Mesendoderm (in vitro differentiated cells): ENCODE data around the gene INPPL1.

Experiments
- DNase-seq: peaks from one replicate; pipeline ENCODE4 v3.0.0; 2013
- H2AK5ac ChIP-seq: 2 replicates; pipeline ENCODE4 v1.6.1; 2013; ENCODE audit warnings: low read length, inconsistent platforms
- H2BK120ac ChIP-seq: 2 replicates; pipeline ENCODE4 v1.6.1; 2013; ENCODE audit warnings: low read depth, mild to moderate bottlenecking, low read length, moderate library complexity, mixed read lengths
- H2BK15ac ChIP-seq: replicated peaks from 2 replicates; pipeline ENCODE4 v1.6.1; 2013; ENCODE audit warnings: low read depth, mild to moderate bottlenecking, moderate library complexity
- H2BK5ac ChIP-seq: 2 replicates; pipeline ENCODE4 v1.6.1; 2013; ENCODE audit warnings: low read length, inconsistent platforms
- H3K18ac ChIP-seq: 2 replicates; pipeline ENCODE4 v1.6.1; 2013; ENCODE audit warnings: mild to moderate bottlenecking, low read length, mixed read lengths
- H3K23ac ChIP-seq: one replicate; pipeline ENCODE4 v1.6.1; 2013; ENCODE audit warnings: low read length
- H3K27ac ChIP-seq: 2 replicates; pipeline ENCODE4 v1.5.1; 2013; ENCODE audit warnings: low read depth, mild to moderate bottlenecking, inconsistent platforms, low read length, moderate library complexity
- H3K27me3 ChIP-seq: 2 replicates; pipeline ENCODE4 v1.6.1; 2013; ENCODE audit warnings: low read length, control low read depth, mild to moderate bottlenecking, inconsistent platforms; ENCODE audit not compliant: insufficient read depth, poor library complexity
- H3K36me3 ChIP-seq: 2 replicates; pipeline ENCODE4 v1.6.1; 2013; ENCODE audit warnings: low read length, inconsistent platforms; ENCODE audit not compliant: control insufficient read depth, insufficient read depth
- H3K4ac ChIP-seq: one replicate; pipeline ENCODE4 v1.6.1; 2013; ENCODE audit warnings: low read depth, mild to moderate bottlenecking, low read length, moderate library complexity
- H3K4me1 ChIP-seq: 2 replicates; pipeline ENCODE4 v1.6.1; 2013; ENCODE audit warnings: low read depth, low read length, inconsistent platforms; ENCODE audit not compliant: control insufficient read depth
- H3K4me2 ChIP-seq: 2 replicates; pipeline ENCODE4 v1.6.1; 2013; ENCODE audit warnings: low read length
- H3K4me3 ChIP-seq: 2 replicates; pipeline ENCODE4 v1.5.1; 2013; ENCODE audit warnings: mild to moderate bottlenecking, low read length
- H3K56ac ChIP-seq: one replicate; pipeline ENCODE4 v1.6.1; 2013; ENCODE audit warnings: low read length
- H3K79me1 ChIP-seq: 2 replicates; pipeline ENCODE4 v1.6.1; 2013; ENCODE audit warnings: low read length, inconsistent platforms
- H3K79me2 ChIP-seq: 2 replicates; pipeline ENCODE4 v1.6.1; 2013; ENCODE audit warnings: mild to moderate bottlenecking, low read length; ENCODE audit not compliant: control insufficient read depth, insufficient read depth
- H3K9ac ChIP-seq: 2 replicates; pipeline ENCODE4 v1.6.1; 2013; ENCODE audit warnings: low read length, inconsistent platforms
- H4K5ac ChIP-seq: one replicate; pipeline ENCODE4 v1.6.1; 2013; ENCODE audit warnings: low read length
- H4K8ac ChIP-seq: one replicate; pipeline ENCODE4 v1.6.1; 2013; ENCODE audit warnings: low read depth, mild to moderate bottlenecking, control low read depth, low read length, moderate library complexity
- WGBS: extraction: QIAGEN DNeasy Blood & Tissue Kit; methylation state at CpG from one replicate; pipeline ENCODE4 v1.1.7; 2013; ENCODE audit warnings: low lambda C conversion rate, missing lambda C conversion rate; ENCODE audit not compliant: insufficient coverage; ENCODE audit errors: extremely low coverage; 5-methylcytosine and 5-hydroxymethylcytosine counted together

Gene INPPL1

GRCh38 chr11:72238492-72239312 lies 14.1 kb downstream of the INPPL1 start:
- no CpG with 5 or more reads among the region's 28 CpGs for WGBS
- no peak overlapping the region for H3K27ac ChIP-seq
- H4K8ac ChIP-seq = no peak overlapping the region
- H3K27me3 ChIP-seq = peaks cover 32% of the 10 kb centered on the region
- peak overlapping the region; percentile 74 for H3K56ac ChIP-seq
- H3K23ac ChIP-seq = no peak overlapping the region
- no peak overlapping the region for H3K4ac ChIP-seq
- peak overlapping the region; percentile 55 for H3K4me2 ChIP-seq
- no peak overlapping the region for H3K4me3 ChIP-seq
- no peak overlapping the region for H4K5ac ChIP-seq
- H3K79me2 ChIP-seq = no peaks in the 10 kb centered on the region
- H3K36me3 ChIP-seq = peaks cover 3% of the 10 kb centered on the region
- no peak overlapping the region for H2BK120ac ChIP-seq
- peaks cover 12% of the 10 kb centered on the region for H3K4me1 ChIP-seq
- H2BK15ac ChIP-seq = no peak overlapping the region
- H3K18ac ChIP-seq = no peak overlapping the region
- peak; percentile 56 for DNase-seq
- H3K79me1 ChIP-seq = no peaks in the 10 kb centered on the region
- H2AK5ac ChIP-seq = no peak overlapping the region
- H3K9ac ChIP-seq = peak overlapping the region; percentile 50
- H2BK5ac ChIP-seq = no peak overlapping the region

DNA sequence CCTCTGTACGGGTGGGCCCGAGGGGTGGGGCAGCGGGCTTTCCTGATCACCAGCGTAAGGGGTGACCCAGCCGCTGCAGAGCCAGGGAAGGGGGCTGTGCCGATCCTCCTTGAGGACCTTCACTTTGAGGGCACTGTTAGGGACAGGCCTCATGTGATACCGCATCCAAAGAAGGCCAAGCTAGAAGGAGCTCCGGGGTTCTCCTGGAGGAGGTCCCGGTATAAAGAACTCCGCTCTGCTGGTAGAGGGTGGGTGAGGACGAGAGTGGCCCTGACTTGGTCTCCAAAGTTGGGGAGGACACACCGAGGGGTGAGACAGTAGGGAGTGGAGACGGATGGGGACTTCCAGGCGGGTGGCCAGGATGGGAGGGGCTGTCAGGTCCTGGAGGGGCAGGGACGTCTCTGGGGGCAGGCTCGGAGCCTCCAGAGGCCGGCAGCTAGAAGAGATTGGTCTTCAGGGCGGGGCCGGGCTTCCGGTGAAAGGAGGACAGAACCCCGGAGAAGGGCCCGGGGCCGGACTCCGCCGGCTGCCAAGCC lies 14.8 kb downstream of the INPPL1 start:
- Histone ChIP-seq H4K5ac (no peak overlapping the region), H3K27me3 (peaks cover 32% of the 10 kb centered on the region), H3K23ac (no peak overlapping the region), H3K79me1 (no peaks in the 10 kb centered on the region), H3K79me2 (no peaks in the 10 kb centered on the region), H3K4me2 (peak overlapping the region; percentile 2), H3K56ac (peak overlapping the region; percentile 86), H3K27ac (no peak overlapping the region), H2BK5ac (no peak overlapping the region), H2BK120ac (no peak overlapping the region), H3K4me1 (peaks cover 12% of the 10 kb centered on the region), H4K8ac (no peak overlapping the region), H3K4ac (peak overlapping the region; percentile 64), H3K36me3 (peaks cover 2% of the 10 kb centered on the region), H3K18ac (peak overlapping the region; percentile 81), H2AK5ac (no peak overlapping the region), H3K9ac (peak overlapping the region; percentile 69), H3K4me3 (no peak overlapping the region), H2BK15ac (no peak overlapping the region)
- WGBS = no CpG with 5 or more reads among the region's 25 CpGs
- peak; percentile 78 for DNase-seq

DNA sequence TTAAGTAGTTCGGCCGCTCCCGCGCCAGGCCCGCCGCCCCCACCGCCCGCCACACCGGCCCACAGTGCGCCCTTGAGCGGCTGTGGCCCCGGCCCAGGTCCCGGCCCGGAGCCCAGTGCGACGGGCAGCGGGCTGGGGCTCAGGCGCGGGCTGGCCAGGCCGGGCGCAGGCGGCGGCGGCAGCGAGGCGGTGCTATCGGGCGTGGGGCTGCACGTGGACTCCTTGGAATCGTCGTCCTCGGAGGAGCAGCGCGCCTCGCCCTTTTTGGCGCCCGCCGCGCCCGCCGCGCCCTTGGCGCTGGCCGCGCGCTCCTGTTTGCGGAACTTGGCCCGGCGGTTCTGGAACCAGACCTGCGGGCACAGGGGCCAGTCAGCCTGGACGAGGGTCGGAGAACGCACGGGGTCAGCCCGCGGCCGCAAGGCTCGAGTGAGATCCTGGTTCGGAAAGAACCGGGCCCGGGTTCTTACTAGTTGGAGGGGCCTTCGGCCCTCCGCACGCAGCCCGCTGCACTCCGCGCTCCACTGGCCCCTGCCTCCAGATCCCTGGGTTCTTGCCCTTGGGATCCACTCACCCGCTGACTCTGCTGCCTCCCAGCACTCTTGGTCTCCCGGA lies 15.4 kb downstream of the INPPL1 start:
- no peak overlapping the region for H2BK120ac ChIP-seq
- H3K27ac ChIP-seq = no peak overlapping the region
- no peak overlapping the region for H2AK5ac ChIP-seq
- peaks cover 2% of the 10 kb centered on the region for H3K36me3 ChIP-seq
- DNase-seq = peak; percentile 18
- no CpG with 5 or more reads among the region's 69 CpGs for WGBS
- H4K5ac ChIP-seq = no peak overlapping the region
- H3K27me3 ChIP-seq = peaks cover 32% of the 10 kb centered on the region
- peak overlapping the region; percentile 38 for H3K4me2 ChIP-seq
- H3K4me3 ChIP-seq = no peak overlapping the region
- H2BK15ac ChIP-seq = no peak overlapping the region
- H3K79me1 ChIP-seq = no peaks in the 10 kb centered on the region
- peaks cover 12% of the 10 kb centered on the region for H3K4me1 ChIP-seq
- peak overlapping the region; percentile 77 for H4K8ac ChIP-seq
- peak overlapping the region; percentile 69 for H3K9ac ChIP-seq
- no peaks in the 10 kb centered on the region for H3K79me2 ChIP-seq
- no peak overlapping the region for H2BK5ac ChIP-seq
- peak overlapping the region; percentile 86 for H3K56ac ChIP-seq
- no peak overlapping the region for H3K23ac ChIP-seq
- peak overlapping the region; percentile 81 for H3K18ac ChIP-seq
- H3K4ac ChIP-seq = peak overlapping the region; percentile 64

- no peak overlapping the region for H2AK5ac ChIP-seq
Observed at GRCh38 chr11:72240461-72241290, 16.1 kb downstream of the INPPL1 start.

DNA sequence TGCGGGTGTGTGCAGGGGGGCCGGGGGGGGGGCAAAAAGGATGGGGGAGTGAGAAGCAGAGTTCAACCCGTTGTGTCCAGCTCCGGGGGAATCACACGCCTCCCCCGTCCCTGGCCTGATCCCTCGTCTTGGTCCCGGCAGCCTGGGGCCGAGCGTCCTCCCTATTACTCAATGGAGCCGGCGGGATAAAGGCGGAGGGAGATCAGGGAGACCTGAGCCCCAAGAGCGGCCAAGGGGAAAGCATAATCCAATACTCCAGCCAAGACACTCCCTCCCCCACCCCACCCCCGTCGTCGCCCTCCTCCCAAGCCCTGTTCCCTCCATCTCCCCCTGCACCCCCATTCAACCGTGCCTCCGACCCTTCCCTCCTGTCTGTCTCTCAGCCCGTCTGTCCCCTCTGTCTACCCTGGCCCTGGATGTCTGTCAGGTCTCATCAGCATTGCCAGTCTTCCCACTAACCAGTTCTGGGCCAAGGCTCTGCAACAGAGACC lies 16.8 kb downstream of the INPPL1 start:
- DNase-seq = no peak
- Histone ChIP-seq H3K56ac (no peak overlapping the region), H3K4ac (no peak overlapping the region), H3K79me2 (no peaks in the 10 kb centered on the region), H3K18ac (no peak overlapping the region), H3K27ac (no peak overlapping the region), H3K27me3 (peaks cover 44% of the 10 kb centered on the region), H3K4me2 (no peak overlapping the region), H3K36me3 (no peaks in the 10 kb centered on the region), H4K5ac (no peak overlapping the region), H4K8ac (no peak overlapping the region), H2BK15ac (no peak overlapping the region), H3K23ac (no peak overlapping the region), H2BK5ac (no peak overlapping the region), H3K79me1 (no peaks in the 10 kb centered on the region), H3K4me1 (peaks cover 12% of the 10 kb centered on the region), H3K9ac (no peak overlapping the region), H3K4me3 (no peak overlapping the region), H2AK5ac (no peak overlapping the region), H2BK120ac (no peak overlapping the region)
- no CpG with 5 or more reads among the region's 20 CpGs for WGBS

More at GRCh38 chr11:72240461-72241290, 16.1 kb downstream of the INPPL1 start:
- Histone ChIP-seq H2BK15ac (no peak overlapping the region), H3K18ac (no peak overlapping the region), H3K27ac (no peak overlapping the region), H2BK5ac (no peak overlapping the region), H3K4me1 (peaks cover 12% of the 10 kb centered on the region), H3K79me2 (no peaks in the 10 kb centered on the region), H3K36me3 (no peaks in the 10 kb centered on the region), H3K56ac (peak overlapping the region; percentile 86), H4K5ac (no peak overlapping the region), H3K4me3 (no peak overlapping the region), H3K4me2 (no peak overlapping the region), H2BK120ac (no peak overlapping the region), H3K23ac (no peak overlapping the region), H3K4ac (no peak overlapping the region), H3K79me1 (no peaks in the 10 kb centered on the region), H4K8ac (no peak overlapping the region), H3K9ac (peak overlapping the region; percentile 69), H3K27me3 (peaks cover 38% of the 10 kb centered on the region)
- DNase-seq = peak; percentile 21
- WGBS = no CpG with 5 or more reads among the region's 44 CpGs
